Smooth muscle cell of the pulmonary artery (primary cell): ENCODE data around the gene PROP1. TPM values are rescaled to one million over a fixed set of nuclear protein-coding genes. Genes with fewer than 3 reads are reported as not detected.

Experiments used
- total RNA-seq: library from RNA; depleted of rRNA; stranded (reverse); fragments of >200 nt; gene quantifications from 2 replicates; pipeline ENCODE4 v1.2.3, GENCODE V29; 2014

PROP1 gene
- total RNA-seq, result not detected in 2 replicates

GRCh38 chr5:177995691-177996595 lies at the start of gene PROP1:
PROP1 (minus strand) TSS chr5:177996242; CDS start chr5:177995933, 309 bp downstream.

Other genes starting within 250 kb of the PROP1 start
- 0.10 and 0.20 TPM in 2 replicates for gene FAM153A, start 213.3 kb downstream of the PROP1 start, total RNA-seq
- 0.13 and 0.20 TPM in 2 replicates for gene N4BP3, start 117.3 kb upstream of the PROP1 start, total RNA-seq
- gene RMND5B, start 134.8 kb upstream of the PROP1 start, total RNA-seq, result 29.1 and 30.0 TPM in 2 replicates
- gene NHP2, start 157.6 kb upstream of the PROP1 start, total RNA-seq, result 68.9 and 89.8 TPM in 2 replicates
- not detected in 2 replicates for gene GMCL2, start 191.1 kb upstream of the PROP1 start, total RNA-seq
- gene HNRNPAB, start 208.3 kb upstream of the PROP1 start, total RNA-seq, result 29.1 and 37.3 TPM in 2 replicates
- gene PHYKPL, start 236.6 kb upstream of the PROP1 start, total RNA-seq, result 38.7 and 42.9 TPM in 2 replicates